ENCODE measurements around the gene SNX13. TPM values are rescaled to one million over a fixed set of nuclear protein-coding genes. Genes with fewer than 3 reads are reported as not detected.

Gene SNX13
- total RNA-seq, 2 experiments from 2014 or later = 20.7 to 24.1 TPM

DNA sequence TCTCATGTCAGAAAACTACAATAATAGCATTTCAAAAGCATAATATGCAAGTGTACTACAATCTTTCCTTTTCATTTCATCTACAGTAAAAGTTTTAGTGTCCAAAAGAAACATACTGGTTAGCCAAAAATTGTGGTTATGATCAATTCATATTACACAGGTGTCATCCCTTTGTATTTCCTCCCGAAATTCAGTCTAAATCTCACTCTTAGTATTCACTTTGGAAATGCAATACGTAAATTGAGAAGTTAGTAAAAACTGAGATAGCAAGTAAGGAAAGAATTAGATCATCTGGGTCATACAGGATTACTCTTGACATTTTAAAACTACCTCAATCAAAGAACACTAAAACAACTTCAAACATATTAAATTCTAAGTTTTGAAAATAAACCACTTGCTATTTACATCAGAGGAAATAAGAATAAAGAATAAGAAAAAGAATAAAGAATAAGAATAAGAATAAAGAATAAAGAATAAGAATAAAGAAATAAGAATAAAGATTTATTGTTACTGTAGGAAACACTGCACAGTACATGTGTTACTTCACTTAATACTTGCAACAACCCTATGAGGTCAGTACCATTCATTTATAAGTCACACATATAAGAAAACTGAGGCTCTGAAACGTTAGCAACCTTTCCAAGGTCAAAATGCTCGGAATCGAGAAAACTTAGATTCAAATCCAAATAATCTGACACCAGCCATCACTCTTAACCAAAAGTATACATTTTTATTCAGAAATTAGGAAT is 10.5 kb downstream of the SNX13 start:
- POLR2A ChIA-PET = no interaction called here
- intact Hi-C loops (cut with micrococcal nuclease) = no loop called here
- TF ChIP-seq, protein P1, sequence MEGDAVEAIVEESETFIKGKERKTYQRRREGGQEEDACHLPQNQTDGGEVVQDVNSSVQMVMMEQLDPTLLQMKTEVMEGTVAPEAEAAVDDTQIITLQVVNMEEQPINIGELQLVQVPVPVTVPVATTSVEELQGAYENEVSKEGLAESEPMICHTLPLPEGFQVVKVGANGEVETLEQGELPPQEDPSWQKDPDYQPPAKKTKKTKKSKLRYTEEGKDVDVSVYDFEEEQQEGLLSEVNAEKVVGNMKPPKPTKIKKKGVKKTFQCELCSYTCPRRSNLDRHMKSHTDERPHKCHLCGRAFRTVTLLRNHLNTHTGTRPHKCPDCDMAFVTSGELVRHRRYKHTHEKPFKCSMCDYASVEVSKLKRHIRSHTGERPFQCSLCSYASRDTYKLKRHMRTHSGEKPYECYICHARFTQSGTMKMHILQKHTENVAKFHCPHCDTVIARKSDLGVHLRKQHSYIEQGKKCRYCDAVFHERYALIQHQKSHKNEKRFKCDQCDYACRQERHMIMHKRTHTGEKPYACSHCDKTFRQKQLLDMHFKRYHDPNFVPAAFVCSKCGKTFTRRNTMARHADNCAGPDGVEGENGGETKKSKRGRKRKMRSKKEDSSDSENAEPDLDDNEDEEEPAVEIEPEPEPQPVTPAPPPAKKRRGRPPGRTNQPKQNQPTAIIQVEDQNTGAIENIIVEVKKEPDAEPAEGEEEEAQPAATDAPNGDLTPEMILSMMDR (IDR thresholded peaks at IDR 0.05) = no peak
- no peaks in the 10 kb centered on the region for H3K36me3 Mint-ChIP-seq (ENCODE audit: low read depth)
- H3K27ac Mint-ChIP-seq = peak overlapping the region; percentile 26
- peaks cover 68% of the 10 kb centered on the region for H3K4me1 Mint-ChIP-seq (ENCODE audit: low read depth)
- no peak overlapping the region for H3K4me3 Mint-ChIP-seq
- H3K9me3 Mint-ChIP-seq = no peaks in the 10 kb centered on the region
- DNase-seq (no peak), ATAC-seq (peak; percentile 59)
- CTCF ChIA-PET = no interaction called here
- no peaks in the 10 kb centered on the region for H3K27me3 Mint-ChIP-seq

DNA sequence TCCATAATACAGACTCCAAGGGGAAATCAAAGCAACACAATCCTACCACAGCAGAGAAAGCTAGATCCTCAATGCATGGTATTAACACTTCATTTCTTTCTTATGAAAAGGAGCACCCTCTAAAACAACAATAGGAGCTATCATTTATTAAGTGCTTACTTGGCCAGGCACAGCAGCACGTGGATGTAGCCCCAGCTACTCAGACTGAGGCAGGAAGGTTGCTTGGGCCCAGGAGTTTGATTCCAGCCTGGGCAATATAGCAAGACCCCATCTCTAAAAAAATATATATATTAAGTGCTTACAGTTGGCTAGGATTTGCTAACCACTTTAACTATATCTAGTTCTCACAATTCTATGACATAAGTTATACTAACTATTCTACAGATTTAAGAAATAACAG is 12.2 kb downstream of the SNX13 start:
- ChIA-PET POLR2A (no interaction called here), CTCF (interaction anchor here (1.0 to 1.4 kb wide), 2 partner anchors 10 to 158 kb away, joined by 3 to 5 read pairs; no protein-coding TSS in a partner anchor)
- Mint-ChIP-seq H3K27ac (no peak overlapping the region), H3K4me1 (ENCODE audit: low read depth) (peaks cover 64% of the 10 kb centered on the region), H3K4me3 (no peak overlapping the region), H3K27me3 (no peaks in the 10 kb centered on the region), H3K9me3 (no peaks in the 10 kb centered on the region), H3K36me3 (ENCODE audit: low read depth) (no peaks in the 10 kb centered on the region)
- TF ChIP-seq, protein P1 (IDR thresholded peaks at IDR 0.05) = no peak
- intact Hi-C loops (cut with micrococcal nuclease) = no loop called here
- ATAC-seq (no peak), DNase-seq (no peak)

DNA sequence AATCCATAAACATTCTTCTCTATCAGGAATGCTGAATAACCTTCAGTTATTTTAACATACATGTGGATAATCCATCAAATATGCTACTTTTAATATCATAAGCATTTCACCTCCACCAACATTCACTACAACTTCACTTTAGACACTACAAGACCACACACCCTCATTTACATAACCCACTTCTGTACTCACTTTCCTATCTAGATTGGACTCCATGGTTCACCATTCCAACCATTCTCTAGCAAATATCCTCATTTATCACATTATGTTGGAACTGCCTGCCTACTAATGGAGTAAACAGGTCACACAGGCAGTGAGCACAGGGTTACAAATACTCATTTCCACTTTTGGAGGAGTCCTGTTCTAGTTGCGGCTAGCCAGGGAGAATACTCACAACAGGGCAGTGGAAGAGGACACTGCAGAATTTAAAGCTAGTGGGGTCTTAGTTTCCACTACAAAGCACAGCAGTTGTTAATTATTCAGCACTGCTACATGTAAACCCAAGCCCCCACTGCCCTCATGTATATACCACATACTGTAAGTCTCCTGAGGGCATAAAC is 18.4 kb downstream of the SNX13 start:
- H3K4me3 Mint-ChIP-seq = no peak overlapping the region
- ATAC-seq (no peak), DNase-seq (no peak)
- intact Hi-C loops (cut with micrococcal nuclease) = no loop called here
- H3K27ac Mint-ChIP-seq = no peak overlapping the region
- CTCF ChIA-PET = no interaction called here
- TF ChIP-seq, protein P1 (IDR thresholded peaks at IDR 0.05) = no peak
- peaks cover 3% of the 10 kb centered on the region for H3K9me3 Mint-ChIP-seq
- POLR2A ChIA-PET = no interaction called here
- peaks cover 12% of the 10 kb centered on the region for H3K36me3 Mint-ChIP-seq (ENCODE audit: low read depth)
- peaks cover 43% of the 10 kb centered on the region for H3K4me1 Mint-ChIP-seq (ENCODE audit: low read depth)
- no peaks in the 10 kb centered on the region for H3K27me3 Mint-ChIP-seq

DNA sequence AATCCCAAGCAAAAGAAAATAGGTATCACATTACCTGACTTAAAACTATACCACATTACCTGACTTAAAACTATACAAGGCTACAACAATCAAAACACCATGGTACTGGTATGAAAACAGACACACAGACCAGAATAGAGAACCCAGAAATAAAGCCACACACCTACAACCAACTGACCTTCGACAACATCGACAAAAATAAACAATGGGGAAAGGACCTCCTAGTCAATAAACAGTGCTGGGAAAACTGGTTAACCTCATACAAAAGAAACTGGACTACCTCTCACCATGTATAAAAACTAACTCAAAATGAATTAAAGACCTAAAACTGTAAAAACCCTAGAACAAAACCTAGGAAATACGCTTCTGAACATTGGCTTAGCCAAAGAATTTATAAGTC is 22.5 kb downstream of the SNX13 start:
- Mint-ChIP-seq H3K36me3 (ENCODE audit: low read depth) (peaks cover 12% of the 10 kb centered on the region), H3K9me3 (peaks cover 3% of the 10 kb centered on the region), H3K27ac (no peak overlapping the region), H3K27me3 (no peaks in the 10 kb centered on the region), H3K4me3 (no peak overlapping the region), H3K4me1 (ENCODE audit: low read depth) (peaks cover 39% of the 10 kb centered on the region)
- ChIA-PET POLR2A (no interaction called here), CTCF (no interaction called here)
- TF ChIP-seq, protein P1 (IDR thresholded peaks at IDR 0.05) = no peak
- intact Hi-C loops (cut with micrococcal nuclease) = no loop called here
- DNase-seq = no peak
- ATAC-seq = no peak

DNA sequence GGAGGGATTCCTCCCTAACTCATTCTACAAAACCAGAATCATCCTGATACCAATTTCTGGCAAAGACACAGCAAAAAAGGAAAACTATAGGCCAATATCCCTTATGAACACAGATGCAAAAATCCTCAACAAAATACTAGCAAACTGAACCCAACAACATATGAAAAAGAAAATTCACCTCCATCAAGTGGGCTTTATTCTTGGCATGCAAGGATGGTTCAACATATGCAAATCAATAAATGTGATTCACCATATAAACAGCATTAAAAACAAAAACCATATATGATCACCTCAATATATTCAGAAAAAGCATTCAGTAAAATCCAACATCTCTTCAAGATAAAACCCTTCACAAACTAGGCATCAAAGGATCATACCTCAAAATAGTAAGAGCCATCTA is 23.5 kb downstream of the SNX13 start:
- Mint-ChIP-seq H3K36me3 (ENCODE audit: low read depth) (peaks cover 14% of the 10 kb centered on the region), H3K4me3 (no peak overlapping the region), H3K27me3 (no peaks in the 10 kb centered on the region), H3K9me3 (peaks cover 3% of the 10 kb centered on the region), H3K4me1 (ENCODE audit: low read depth) (peaks cover 38% of the 10 kb centered on the region), H3K27ac (no peak overlapping the region)
- ChIA-PET CTCF (no interaction called here), POLR2A (no interaction called here)
- TF ChIP-seq, protein P1 (IDR thresholded peaks at IDR 0.05) = no peak
- ATAC-seq (no peak), DNase-seq (no peak)
- intact Hi-C loops (cut with micrococcal nuclease) = no loop called here

Data from activated CD8-positive, alpha-beta T cell treated with anti-CD3 and anti-CD28 coated beads for 36 hours (primary cell).